Smooth muscle cell of the brain vasculature (primary cell): Measurements from ENCODE around the gene ZBTB17.
"Not testable (repeated sequence)": the region's sequence is repeated elsewhere in the genome, so short reads cannot be mapped to it uniquely, and the experiment has no call there.

ENCODE experiments used
- DNase-seq: peaks from one replicate; pipeline ENCODE4 v3.0.0-alpha.2; 2012; ENCODE audit warnings: low read depth, low spot score

The ZBTB17 gene

DNA sequence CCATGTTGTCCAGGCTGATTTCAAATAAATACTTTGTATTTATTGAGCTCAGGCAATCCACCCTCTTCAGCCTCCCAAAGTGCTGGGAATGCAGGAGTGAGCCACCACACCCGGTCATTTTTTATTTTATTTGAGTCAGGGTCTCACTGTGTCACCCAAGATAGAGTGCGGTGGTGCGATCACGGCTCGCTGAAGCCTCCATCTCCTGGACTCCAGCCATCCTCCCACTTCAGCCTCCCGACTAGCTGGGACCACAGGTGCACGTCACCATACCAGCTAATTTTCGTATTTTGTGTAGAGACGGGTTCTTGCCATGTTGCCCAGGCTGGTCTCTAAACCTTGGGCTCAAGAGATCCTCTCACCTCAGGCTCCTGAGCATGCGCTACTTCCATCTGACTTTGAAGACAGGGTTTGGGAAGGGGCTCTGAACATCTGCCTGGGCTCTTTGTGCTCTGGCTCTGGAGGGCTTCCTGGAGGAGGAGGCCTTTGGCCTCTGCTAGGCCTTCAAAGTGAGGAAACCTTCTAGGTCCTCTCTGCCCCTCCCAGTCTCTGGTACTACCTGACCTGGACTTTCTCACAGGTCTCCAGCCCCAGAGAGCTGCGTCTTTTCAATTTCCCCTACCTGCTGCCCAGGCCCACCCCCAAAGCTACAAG lies 36.2 kb upstream of the ZBTB17 start:
- no peak for DNase-seq

DNA sequence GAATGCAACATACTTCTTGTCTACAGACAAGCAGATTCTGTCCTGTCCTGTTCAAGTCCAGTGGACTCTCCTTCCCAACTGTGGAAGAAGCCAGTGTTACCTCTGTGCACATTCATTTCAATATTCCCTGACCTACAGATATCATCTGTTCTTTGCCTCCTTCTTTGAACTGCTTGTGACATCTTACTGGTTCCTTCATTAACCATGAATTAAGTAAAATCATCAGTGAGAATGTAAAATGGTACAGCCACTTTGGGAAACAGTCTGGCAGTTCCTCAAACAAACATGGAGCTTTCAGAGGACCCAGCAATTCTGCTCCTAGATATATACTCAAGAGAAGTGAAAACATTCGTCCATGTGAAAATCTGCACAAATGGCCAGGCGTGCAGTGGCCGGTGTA lies 34.9 kb upstream of the ZBTB17 start:
- no peak for DNase-seq

DNA sequence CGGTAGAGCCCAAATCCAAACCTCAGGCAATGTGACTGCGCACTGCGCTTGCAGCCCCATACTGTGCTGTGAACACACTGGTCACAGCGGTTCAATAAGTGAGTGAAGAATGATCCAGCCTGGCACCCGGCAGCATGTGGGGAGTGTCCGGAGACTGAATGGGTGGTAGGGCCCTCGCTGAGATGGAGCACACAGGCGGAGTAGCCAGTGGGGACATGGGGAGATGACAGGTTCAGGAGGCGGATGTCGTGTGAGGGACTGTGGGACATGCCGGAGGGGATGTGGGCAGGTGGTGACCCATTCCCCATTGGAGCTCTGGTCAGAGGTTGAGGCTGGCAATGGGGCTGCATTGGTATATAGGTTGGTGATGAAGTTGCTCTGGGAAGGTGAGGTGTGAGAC lies 33.8 kb upstream of the ZBTB17 start:
- DNase-seq: no peak

DNA sequence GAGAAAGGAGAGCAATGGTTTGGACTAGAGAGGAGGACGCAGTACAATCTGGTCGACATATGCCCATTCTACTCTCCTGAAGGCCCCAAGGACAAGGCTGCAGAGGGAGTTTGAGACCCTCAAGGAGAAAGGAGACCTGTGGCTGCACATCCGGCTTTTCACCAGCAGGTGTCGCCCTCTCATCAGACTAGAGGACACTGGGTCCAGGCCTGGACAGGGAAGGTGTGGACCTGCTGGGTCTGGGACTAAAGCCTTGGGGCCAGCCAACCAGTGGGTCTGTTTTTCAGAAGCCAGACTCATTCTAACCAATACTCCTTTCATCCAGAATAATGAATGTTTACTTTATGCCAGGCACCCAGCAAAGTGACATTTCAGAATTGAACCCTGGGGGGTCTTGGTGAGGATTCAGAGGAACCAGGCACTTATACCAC lies 33.1 kb upstream of the ZBTB17 start:
- DNase-seq: peak; percentile 32

- no peak for DNase-seq
Measured at GRCh38 chr1:16007671-16008341, 31.9 kb upstream of the ZBTB17 start.

- DNase-seq: no peak
Measured at GRCh38 chr1:16006552-16007485, 30.9 kb upstream of the ZBTB17 start.

DNA sequence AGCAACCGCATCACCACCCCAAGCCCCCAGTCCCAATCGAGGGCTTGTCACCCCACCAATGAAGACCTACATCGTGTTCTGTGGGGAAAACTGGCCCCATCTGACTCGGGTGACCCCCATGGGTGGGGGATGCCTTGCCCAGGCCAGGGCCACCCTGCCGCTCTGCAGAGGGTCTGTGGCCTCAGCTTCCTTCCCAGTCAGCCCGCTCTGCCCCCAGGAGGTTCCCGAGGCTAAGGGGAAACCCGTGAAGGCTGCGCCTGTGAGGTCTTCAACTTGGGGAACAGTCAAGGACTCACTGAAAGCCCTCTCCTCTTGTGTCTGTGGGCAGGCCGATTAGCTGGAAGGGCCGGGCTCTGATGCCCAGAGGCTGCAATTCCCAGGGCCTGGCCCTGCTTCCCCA lies 30.1 kb upstream of the ZBTB17 start:
- no peak for DNase-seq

DNA sequence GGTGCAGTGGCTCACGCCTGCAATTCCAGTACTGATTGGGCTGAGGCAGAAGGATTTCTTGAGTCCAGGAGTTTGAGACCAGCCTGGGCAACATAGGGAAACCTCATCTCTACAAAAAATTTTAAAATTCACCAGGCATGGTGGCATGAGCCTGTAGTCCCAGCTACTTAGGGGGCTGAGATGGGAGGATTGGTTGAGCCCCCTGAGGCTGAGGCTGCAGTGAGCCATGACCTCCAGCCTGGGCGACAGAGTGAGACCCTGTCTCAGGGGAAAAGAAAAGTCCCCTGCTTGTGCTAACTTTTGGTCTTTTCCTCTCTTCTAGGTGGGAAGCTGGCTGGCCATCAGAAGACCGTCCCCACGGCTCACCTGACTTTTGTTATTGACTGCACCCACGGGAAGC lies 29.7 kb upstream of the ZBTB17 start:
- DNase-seq: no peak

DNA sequence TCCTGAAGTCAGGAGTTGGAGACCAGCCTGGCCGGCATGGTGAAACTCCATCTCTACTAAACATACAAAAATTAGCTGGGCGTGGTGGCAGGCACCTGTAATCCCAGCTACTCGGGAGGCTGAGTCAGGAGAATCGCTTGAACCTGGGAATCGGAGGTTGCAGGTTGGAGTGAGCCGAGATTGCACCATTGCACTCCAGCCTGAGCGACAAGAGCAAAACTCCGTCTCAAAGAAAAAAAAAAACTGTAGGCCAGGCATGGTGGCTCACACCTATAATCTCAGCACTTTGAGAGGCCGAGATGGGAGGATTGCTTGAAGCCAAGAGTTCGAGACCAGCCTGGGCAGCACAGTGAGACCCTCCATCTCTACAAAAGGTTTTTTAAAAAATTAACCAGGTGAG lies 25.4 kb upstream of the ZBTB17 start:
- DNase-seq: not testable (repeated sequence)

- no peak for DNase-seq
Measured at GRCh38 chr1:15998929-15999328, 23.0 kb upstream of the ZBTB17 start.

DNA sequence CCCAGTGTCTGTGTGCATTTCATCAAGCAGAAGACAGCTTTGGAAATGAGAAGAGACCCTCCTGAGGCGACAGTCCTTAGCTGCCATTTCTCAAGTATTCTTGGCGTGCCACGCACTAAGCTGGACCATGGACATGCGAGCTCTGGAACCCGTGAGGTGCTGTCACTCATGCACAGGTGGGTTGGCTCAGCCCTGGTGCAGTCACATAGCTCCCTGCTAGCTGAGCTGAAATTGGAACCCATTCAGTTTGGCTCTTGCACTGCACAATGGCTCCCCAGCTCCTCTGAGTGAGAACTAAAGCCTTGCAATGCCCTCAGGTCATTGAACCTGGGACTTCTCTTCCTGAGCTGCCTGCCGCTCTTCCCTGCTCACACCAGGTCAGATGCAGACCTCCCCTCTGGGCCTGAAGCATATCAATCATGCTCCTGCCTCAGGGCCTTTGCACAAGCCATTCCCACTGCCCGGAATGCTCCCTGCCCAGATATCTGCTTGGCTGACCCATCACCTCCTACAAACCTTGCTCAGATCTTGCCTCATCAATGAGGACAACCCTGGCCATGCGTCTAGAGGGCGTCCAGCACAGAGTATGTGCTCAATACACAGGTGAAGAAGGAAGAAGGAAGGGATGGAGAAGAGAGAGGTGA lies 21.9 kb upstream of the ZBTB17 start:
- DNase-seq: no peak

DNA sequence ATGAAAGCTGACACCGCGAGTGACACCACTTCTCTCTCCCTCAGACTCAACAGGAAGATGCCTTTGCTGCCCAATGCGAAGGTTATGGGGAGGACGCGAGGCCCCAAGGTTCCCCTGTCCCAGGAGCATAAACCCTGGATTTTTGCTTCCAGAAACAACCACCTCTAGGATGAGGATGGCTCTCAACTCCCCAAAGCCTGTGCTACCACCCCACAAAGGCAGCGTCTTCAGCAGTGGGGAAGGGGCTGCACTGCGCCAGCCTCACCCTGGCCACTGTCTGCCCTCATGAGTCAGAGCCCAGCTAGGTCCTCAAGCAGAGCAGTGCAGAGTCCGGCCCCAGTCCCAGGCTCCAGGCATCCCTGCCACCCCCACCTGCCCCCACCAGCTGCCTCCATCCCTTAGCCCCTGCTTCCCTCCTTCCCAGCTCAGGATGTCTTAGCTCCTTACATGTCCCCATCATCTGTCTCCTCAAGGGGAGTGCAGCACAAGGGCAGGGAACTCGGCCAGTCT lies 21.2 kb upstream of the ZBTB17 start:
- no peak for DNase-seq

- no peak for DNase-seq
Measured at GRCh38 chr1:15994590-15995351, 18.9 kb upstream of the ZBTB17 start.

GRCh38 chr1:15994081-15994480 lies 18.2 kb upstream of the ZBTB17 start:
- DNase-seq: no peak

DNA sequence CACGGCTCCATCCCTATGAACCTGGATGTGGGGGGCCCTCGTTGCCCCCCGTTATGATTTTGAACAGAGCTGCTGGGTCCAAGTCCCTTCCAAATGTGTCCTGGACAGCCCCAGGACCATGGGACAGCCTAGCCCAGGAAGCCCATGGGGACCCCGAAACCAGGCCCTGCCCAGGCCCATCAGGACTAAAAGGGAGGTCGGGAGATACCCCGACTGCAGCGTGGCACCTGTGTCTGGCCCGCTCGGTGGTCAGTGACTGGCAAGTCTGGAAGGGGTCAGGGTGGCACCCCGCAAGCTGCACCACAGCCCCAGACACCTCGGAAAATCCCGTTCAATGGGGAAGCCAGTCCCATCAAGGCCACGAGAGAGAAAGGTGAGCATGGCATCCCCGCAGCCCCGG lies 17.8 kb upstream of the ZBTB17 start:
- no peak for DNase-seq

DNA sequence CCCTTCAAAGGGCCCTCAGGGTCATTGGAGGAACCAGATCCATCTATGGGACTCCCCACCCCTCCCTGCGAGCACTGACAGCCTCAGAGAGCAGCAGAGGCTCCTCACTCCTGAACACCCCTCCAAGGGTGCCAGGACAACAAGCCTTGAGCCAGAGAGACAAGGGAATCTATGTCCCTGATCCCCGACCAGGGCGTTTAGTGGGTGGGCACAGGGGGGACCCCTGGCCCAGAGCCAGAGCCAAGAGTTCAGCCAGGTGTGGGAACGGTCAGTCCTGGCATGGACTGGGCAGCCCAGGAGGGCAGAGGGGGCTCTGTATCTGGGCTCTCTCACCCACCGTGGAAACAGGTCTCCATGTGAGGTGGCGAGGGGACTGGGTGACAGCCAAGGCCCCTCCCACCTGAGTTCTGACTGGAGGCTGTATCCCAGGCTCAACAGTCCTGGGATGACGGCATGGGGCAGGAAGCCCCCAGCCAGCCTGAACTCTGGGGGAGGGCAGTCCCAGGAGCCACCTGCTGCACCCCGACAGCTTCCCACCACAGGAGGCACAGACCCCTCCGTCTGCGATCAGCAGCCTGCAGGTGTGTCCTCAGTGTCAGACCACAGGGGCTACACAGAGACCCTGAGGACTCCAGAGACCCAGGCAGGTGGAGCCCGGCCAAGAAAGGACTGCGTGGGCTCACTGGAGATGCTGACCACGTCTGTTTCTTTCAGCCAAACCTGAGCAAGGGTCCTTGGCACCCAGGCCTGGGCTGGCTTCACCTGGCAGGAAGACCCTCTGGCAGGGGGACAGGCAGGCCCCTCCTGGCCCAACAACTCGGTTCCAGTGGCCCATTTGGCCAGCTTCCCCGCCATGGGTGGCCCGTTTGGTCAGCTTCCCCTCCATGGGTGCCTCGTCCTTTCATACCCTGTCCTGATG lies 16.9 kb upstream of the ZBTB17 start:
- DNase-seq: no peak

DNA sequence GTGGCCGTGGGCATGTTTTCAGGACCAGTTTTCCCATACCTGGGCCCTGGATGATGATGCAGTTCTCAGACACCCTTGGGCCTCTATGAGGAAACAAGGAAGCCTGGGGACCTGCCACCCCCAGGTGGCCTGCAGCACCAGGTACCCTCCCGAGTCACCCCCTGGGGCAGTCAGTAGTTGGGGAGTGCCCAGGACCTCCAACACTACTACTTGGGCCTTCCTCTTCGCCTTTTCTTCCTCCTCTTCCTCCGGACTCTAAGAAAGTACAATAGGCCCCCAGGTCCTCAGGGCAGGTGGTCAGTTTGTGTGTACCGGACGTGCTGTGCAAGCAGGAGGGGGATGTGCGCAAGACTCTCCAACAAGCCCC lies 16.3 kb upstream of the ZBTB17 start:
- no peak for DNase-seq

GRCh38 chr1:15991427-15992186 lies 15.7 kb upstream of the ZBTB17 start:
- DNase-seq: no peak

DNA sequence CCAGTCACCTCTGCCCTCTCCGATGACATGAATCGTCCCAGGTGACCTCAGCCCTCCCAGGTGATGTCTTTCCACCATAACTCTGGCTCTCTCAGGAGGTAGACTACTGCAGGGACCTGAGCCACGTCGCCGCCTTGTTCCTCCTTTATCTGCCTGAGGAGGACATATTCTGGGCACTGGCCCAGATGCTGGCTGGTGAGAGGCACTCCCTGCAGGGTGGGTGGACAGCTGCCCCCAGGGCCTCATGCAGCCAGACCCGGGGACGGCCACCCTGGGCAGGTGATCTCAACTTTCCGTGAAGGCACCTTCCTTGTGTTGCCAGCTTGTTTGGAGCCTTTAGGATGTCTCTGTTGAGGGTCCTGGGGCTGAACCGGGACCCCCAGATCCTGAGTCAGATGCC lies 13.9 kb upstream of the ZBTB17 start:
- no peak for DNase-seq
